HEK293 (cell line): ENCODE data around the gene RGL3.
"Not testable (repeated sequence)": the region's sequence is repeated elsewhere in the genome, so short reads cannot be mapped to it uniquely, and the experiment has no call there.

Experiments
- CTCF ChIA-PET: fragments of 350-600 bp; formaldehyde crosslinking; extraction: SDS; loops from one replicate; lab custom pipeline; 2021; ENCODE audit warnings: antibody characterized with exemption; lab: Yijun Ruan, JAX
- POLR2A ChIA-PET: fragments of 300-600 bp; formaldehyde crosslinking; extraction: SDS; loops from one replicate; lab custom pipeline; 2020; ENCODE audit warnings: antibody characterized with exemption, inconsistent platforms; lab: Yijun Ruan, JAX
- H3K27ac ChIP-seq: fragments of 200-500 bp; sonication (Bioruptor generic); 2 replicates; pipeline ENCODE4 v1.5.1; 2014; ENCODE audit warnings: low read depth, low read length, control low read depth, inconsistent platforms; ENCODE audit errors: extremely low read depth
- H3K36me3 ChIP-seq, 2 experiments: fragments of 200-500 bp in 1 of 2; sonication (Bioruptor generic) in 1 of 2; 1 replicate in 1 of 2; 2 replicates in 1 of 2; pipeline ENCODE4 v1.5.1; 2014 to 2017; ENCODE audit warnings: inconsistent platforms in 2 of 2, low read length in 2 of 2; ENCODE audit not compliant: control insufficient read depth in 2 of 2, insufficient read depth in 1 of 2
- H3K4me1 ChIP-seq: fragments of 200-500 bp; sonication (Bioruptor generic); 2 replicates; pipeline ENCODE4 v1.5.1; 2014; ENCODE audit warnings: mild to moderate bottlenecking, low read length, inconsistent platforms; ENCODE audit not compliant: control insufficient read depth, insufficient read depth
- H3K4me3 ChIP-seq: 2 replicates; pipeline ENCODE4 v1.5.1; 2011; ENCODE audit warnings: low read depth, mild to moderate bottlenecking, control low read depth, low read length, moderate library complexity
- H3K9me3 ChIP-seq: fragments of 200-500 bp; sonication (Bioruptor generic); 2 replicates; pipeline ENCODE4 v1.5.1; 2014; ENCODE audit warnings: low read depth, low read length, inconsistent platforms; ENCODE audit not compliant: control insufficient read depth, insufficient read depth
- BCL11A ChIP-seq: fragments of 450-650 bp; formaldehyde crosslinking; IDR thresholded peaks from 2 replicates; pipeline ENCODE4 v1.5.1; 2016; ENCODE audit warnings: low read depth, missing biosample characterization, missing genetic modification characterization
- EGR2 ChIP-seq: fragments of 450-650 bp; formaldehyde crosslinking; IDR thresholded peaks from 2 replicates; pipeline ENCODE4 v1.5.1; 2016; ENCODE audit warnings: low read depth, missing biosample characterization, missing genetic modification characterization
- SP3 ChIP-seq: fragments of 450-650 bp; formaldehyde crosslinking; IDR thresholded peaks from 2 replicates; pipeline ENCODE4 v1.5.1; 2016; ENCODE audit warnings: missing biosample characterization, missing genetic modification characterization
- SP7 ChIP-seq: fragments of 450-650 bp; formaldehyde crosslinking; IDR thresholded peaks from 2 replicates; pipeline ENCODE4 v1.5.1; 2016; ENCODE audit warnings: missing biosample characterization, missing genetic modification characterization
- ZBTB48 ChIP-seq: fragments of 450-650 bp; formaldehyde crosslinking; IDR thresholded peaks from 2 replicates; pipeline ENCODE4 v1.5.1; 2016; ENCODE audit warnings: missing biosample characterization, missing genetic modification characterization
- ZEB2 ChIP-seq: fragments of 450-650 bp; formaldehyde crosslinking; IDR thresholded peaks from 2 replicates; pipeline ENCODE4 v1.5.1; 2016; ENCODE audit warnings: missing biosample characterization, missing genetic modification characterization
- ZNF155 ChIP-seq: fragments of 450-650 bp; formaldehyde crosslinking; IDR thresholded peaks from 2 replicates; pipeline ENCODE4 v1.5.1; 2016; ENCODE audit warnings: missing biosample characterization, missing genetic modification characterization
- ZNF16 ChIP-seq: fragments of 450-650 bp; formaldehyde crosslinking; IDR thresholded peaks from 2 replicates; pipeline ENCODE4 v1.5.1; 2016; ENCODE audit warnings: low read depth, missing biosample characterization, missing genetic modification characterization
- ZNF174 ChIP-seq: fragments of 450-650 bp; formaldehyde crosslinking; IDR thresholded peaks from 2 replicates; pipeline ENCODE4 v1.5.0; 2017; ENCODE audit warnings: missing biosample characterization, mild to moderate bottlenecking, missing genetic modification characterization
- ZNF175 ChIP-seq: fragments of 450-650 bp; formaldehyde crosslinking; IDR thresholded peaks from 2 replicates; pipeline ENCODE4 v1.5.1; 2016; ENCODE audit warnings: missing biosample characterization, missing genetic modification characterization
- ZNF324 ChIP-seq: fragments of 450-650 bp; formaldehyde crosslinking; IDR thresholded peaks from 2 replicates; pipeline ENCODE4 v1.5.1; 2016; ENCODE audit warnings: missing biosample characterization, missing genetic modification characterization
- ZNF335 ChIP-seq: fragments of 450-650 bp; formaldehyde crosslinking; conservative IDR thresholded peaks from 2 replicates; pipeline ENCODE4 v1.5.1; 2016; ENCODE audit warnings: missing biosample characterization, missing genetic modification characterization
- ZNF362 ChIP-seq: fragments of 450-650 bp; formaldehyde crosslinking; IDR thresholded peaks from 2 replicates; pipeline ENCODE4 v1.5.1; 2016; ENCODE audit warnings: missing biosample characterization, missing genetic modification characterization
- ZNF585B ChIP-seq: fragments of 450-650 bp; formaldehyde crosslinking; IDR thresholded peaks from 2 replicates; pipeline ENCODE4 v1.5.1; 2016; ENCODE audit warnings: missing biosample characterization, missing genetic modification characterization
- ZNF658 ChIP-seq: fragments of 450-650 bp; formaldehyde crosslinking; IDR thresholded peaks from 2 replicates; pipeline ENCODE4; 2016; ENCODE audit warnings: missing biosample characterization, missing genetic modification characterization
- ZNF830 ChIP-seq: fragments of 450-650 bp; IDR thresholded peaks from 2 replicates; pipeline ENCODE4 v1.5.0; 2018; ENCODE audit warnings: missing biosample characterization, missing genetic modification characterization, low read depth, mild to moderate bottlenecking, moderate library complexity
- TF ChIP-seq, protein P1 (sequence below): fragments of 450-650 bp; formaldehyde crosslinking; IDR thresholded peaks from 2 replicates; pipeline ENCODE4 v1.5.1; 2016; ENCODE audit warnings: missing biosample characterization, missing genetic modification characterization
- TF ChIP-seq, protein P2 (sequence below): fragments of 450-650 bp; formaldehyde crosslinking; IDR thresholded peaks from 2 replicates; pipeline ENCODE4 v1.5.1; 2016; ENCODE audit warnings: missing biosample characterization, missing genetic modification characterization
- TF ChIP-seq, protein P3 (sequence below): fragments of 450-650 bp; formaldehyde crosslinking; IDR thresholded peaks from 2 replicates; pipeline ENCODE4 v1.5.1; 2016; ENCODE audit warnings: missing biosample characterization, missing genetic modification characterization
- TF ChIP-seq, protein P4 (sequence below): fragments of 450-650 bp; formaldehyde crosslinking; IDR thresholded peaks from 2 replicates; pipeline ENCODE4; 2016; ENCODE audit warnings: missing biosample characterization, missing genetic modification characterization
- TF ChIP-seq, protein P5 (sequence below): fragments of 450-650 bp; formaldehyde crosslinking; IDR thresholded peaks from 2 replicates; pipeline ENCODE4 v1.5.1; 2016; ENCODE audit warnings: missing biosample characterization, missing genetic modification characterization

The RGL3 gene

GRCh38 chr19:11460207-11460606 is 41.1 kb upstream of the RGL3 start (continued):
- TF ChIP-seq, protein P1, sequence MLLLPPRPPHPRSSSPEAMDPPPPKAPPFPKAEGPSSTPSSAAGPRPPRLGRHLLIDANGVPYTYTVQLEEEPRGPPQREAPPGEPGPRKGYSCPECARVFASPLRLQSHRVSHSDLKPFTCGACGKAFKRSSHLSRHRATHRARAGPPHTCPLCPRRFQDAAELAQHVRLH (tag by site-specific recombination): peak; percentile 71
- 0 out of 2 replicates have a peak, but pooled peaks have one; percentile 13 for TF ChIP-seq SP7
- TF ChIP-seq ZEB2 (tag by site-specific recombination): peak; percentile 42; the same call in 1 of the 2 replicates
- no peak for TF ChIP-seq BCL11A (tag by site-specific recombination)
- no peak for TF ChIP-seq ZNF324
- no peak for TF ChIP-seq ZBTB48 (tag by site-specific recombination)
- TF ChIP-seq ZNF16: peak; percentile 96
- 0 out of 2 replicates have a peak, but pooled peaks have one; percentile 12 for TF ChIP-seq SP3
- TF ChIP-seq, protein P2, sequence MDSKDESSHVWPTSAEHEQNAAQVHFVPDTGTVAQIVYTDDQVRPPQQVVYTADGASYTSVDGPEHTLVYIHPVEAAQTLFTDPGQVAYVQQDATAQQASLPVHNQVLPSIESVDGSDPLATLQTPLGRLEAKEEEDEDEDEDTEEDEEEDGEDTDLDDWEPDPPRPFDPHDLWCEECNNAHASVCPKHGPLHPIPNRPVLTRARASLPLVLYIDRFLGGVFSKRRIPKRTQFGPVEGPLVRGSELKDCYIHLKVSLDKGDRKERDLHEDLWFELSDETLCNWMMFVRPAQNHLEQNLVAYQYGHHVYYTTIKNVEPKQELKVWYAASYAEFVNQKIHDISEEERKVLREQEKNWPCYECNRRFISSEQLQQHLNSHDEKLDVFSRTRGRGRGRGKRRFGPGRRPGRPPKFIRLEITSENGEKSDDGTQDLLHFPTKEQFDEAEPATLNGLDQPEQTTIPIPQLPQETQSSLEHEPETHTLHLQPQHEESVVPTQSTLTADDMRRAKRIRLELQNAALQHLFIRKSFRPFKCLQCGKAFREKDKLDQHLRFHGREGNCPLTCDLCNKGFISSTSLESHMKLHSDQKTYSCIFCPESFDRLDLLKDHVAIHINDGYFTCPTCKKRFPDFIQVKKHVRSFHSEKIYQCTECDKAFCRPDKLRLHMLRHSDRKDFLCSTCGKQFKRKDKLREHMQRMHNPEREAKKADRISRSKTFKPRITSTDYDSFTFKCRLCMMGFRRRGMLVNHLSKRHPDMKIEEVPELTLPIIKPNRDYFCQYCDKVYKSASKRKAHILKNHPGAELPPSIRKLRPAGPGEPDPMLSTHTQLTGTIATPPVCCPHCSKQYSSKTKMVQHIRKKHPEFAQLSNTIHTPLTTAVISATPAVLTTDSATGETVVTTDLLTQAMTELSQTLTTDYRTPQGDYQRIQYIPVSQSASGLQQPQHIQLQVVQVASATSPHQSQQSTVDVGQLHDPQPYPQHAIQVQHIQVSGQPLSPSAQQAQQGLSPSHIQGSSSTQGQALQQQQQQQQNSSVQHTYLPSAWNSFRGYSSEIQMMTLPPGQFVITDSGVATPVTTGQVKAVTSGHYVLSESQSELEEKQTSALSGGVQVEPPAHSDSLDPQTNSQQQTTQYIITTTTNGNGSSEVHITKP (tag by site-specific recombination): 0 out of 2 replicates have a peak, but pooled peaks have one; percentile 19
- TF ChIP-seq, protein P3, sequence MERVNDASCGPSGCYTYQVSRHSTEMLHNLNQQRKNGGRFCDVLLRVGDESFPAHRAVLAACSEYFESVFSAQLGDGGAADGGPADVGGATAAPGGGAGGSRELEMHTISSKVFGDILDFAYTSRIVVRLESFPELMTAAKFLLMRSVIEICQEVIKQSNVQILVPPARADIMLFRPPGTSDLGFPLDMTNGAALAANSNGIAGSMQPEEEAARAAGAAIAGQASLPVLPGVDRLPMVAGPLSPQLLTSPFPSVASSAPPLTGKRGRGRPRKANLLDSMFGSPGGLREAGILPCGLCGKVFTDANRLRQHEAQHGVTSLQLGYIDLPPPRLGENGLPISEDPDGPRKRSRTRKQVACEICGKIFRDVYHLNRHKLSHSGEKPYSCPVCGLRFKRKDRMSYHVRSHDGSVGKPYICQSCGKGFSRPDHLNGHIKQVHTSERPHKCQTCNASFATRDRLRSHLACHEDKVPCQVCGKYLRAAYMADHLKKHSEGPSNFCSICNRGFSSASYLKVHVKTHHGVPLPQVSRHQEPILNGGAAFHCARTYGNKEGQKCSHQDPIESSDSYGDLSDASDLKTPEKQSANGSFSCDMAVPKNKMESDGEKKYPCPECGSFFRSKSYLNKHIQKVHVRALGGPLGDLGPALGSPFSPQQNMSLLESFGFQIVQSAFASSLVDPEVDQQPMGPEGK (tag by site-specific recombination): peak; percentile 49; the same call in 1 of the 2 replicates
- TF ChIP-seq ZNF658: no peak

GRCh38 chr19:11458912-11459311 is 39.8 kb upstream of the RGL3 start:
- H3K9me3 ChIP-seq, H3K4me3 ChIP-seq, H3K36me3 ChIP-seq, H3K27ac ChIP-seq, H3K4me1 ChIP-seq: not testable (repeated sequence)
- POLR2A ChIA-PET: interaction anchor here (0.9 kb wide), 1 partner anchor 24 kb away, joined by 3 read pairs; the partner anchor contains the start of gene ODAD3
- TF ChIP-seq ZNF335 (tag by site-specific recombination) (peak; percentile 52), ZNF362 (tag by site-specific recombination) (peak; percentile 91)
- CTCF ChIA-PET: interaction anchor here (0.6 to 1.4 kb wide), 7 partner anchors 12 to 1369 kb away, joined by 3 to 7 read pairs (median 4); no protein-coding TSS in a partner anchor

- ChIA-PET CTCF (interaction anchor here (1.0 to 1.1 kb wide), 2 partner anchors 15 to 77 kb away, joined by 4 to 7 read pairs; no protein-coding TSS in a partner anchor), POLR2A (interaction anchor here (0.9 kb wide), 1 partner anchor 23 kb away, joined by 3 read pairs; the partner anchor contains the start of gene ODAD3)
- H3K4me1 ChIP-seq: no peaks in the 10 kb centered on the region
- H3K36me3 ChIP-seq: no peaks in the 10 kb centered on the region
- no peak overlapping the region for H3K4me3 ChIP-seq
- no peaks in the 10 kb centered on the region for H3K9me3 ChIP-seq
- H3K27ac ChIP-seq: no peak overlapping the region
- no peak for TF ChIP-seq EGR2
- no peak for TF ChIP-seq ZNF830 (tag by site-specific recombination)
- TF ChIP-seq, protein P4, sequence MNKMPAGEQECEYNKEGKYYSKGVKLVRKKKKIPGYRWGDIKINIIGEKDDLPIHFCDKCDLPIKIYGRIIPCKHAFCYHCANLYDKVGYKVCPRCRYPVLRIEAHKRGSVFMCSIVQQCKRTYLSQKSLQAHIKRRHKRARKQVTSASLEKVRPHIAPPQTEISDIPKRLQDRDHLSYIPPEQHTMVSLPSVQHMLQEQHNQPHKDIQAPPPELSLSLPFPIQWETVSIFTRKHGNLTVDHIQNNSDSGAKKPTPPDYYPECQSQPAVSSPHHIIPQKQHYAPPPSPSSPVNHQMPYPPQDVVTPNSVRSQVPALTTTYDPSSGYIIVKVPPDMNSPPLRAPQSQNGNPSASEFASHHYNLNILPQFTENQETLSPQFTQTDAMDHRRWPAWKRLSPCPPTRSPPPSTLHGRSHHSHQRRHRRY (tag by site-specific recombination): no peak
- TF ChIP-seq ZNF585B (tag by site-specific recombination): no peak
- TF ChIP-seq ZNF175 (tag by site-specific recombination): no peak
- TF ChIP-seq, protein P5, sequence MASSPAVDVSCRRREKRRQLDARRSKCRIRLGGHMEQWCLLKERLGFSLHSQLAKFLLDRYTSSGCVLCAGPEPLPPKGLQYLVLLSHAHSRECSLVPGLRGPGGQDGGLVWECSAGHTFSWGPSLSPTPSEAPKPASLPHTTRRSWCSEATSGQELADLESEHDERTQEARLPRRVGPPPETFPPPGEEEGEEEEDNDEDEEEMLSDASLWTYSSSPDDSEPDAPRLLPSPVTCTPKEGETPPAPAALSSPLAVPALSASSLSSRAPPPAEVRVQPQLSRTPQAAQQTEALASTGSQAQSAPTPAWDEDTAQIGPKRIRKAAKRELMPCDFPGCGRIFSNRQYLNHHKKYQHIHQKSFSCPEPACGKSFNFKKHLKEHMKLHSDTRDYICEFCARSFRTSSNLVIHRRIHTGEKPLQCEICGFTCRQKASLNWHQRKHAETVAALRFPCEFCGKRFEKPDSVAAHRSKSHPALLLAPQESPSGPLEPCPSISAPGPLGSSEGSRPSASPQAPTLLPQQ (tag by site-specific recombination): no peak
- no peak for TF ChIP-seq ZNF155 (tag by site-specific recombination)
- no peak for TF ChIP-seq ZNF174
Observed at GRCh38 chr19:11458236-11458900, 39.3 kb upstream of the RGL3 start.
